Measurements from ENCODE around the gene ABCC3.

GRCh38 chr17:50676065-50676975, 41.6 kb downstream of the ABCC3 start:
- TF ChIP-seq POLR2A (IDR thresholded peaks at IDR 0.05) = no peak
- no peak for TF ChIP-seq CTCF (IDR thresholded peaks at IDR 0.05)
- TF ChIP-seq POLR2AphosphoS5 (IDR thresholded peaks at IDR 0.05) = no peak
- no peak for TF ChIP-seq EP300 (IDR thresholded peaks at IDR 0.05)

All from stomach (tissue), 4 donors.